ENCODE results near the gene DHX38.

- TF ChIP-seq YY1 (IDR thresholded peaks at IDR 0.05; ENCODE audit: low read depth) (no peak), FOXM1 (IDR thresholded peaks at IDR 0.05; ENCODE audit: borderline replicate concordance, low read depth) (no peak), TEAD4 (IDR thresholded peaks at IDR 0.05) (no peak), RAD21 (IDR thresholded peaks at IDR 0.05; ENCODE audit: low read depth) (no peak), TAF1 (IDR thresholded peaks at IDR 0.05; ENCODE audit: low read depth) (no peak), REST (IDR thresholded peaks at IDR 0.05; ENCODE audit: low read depth) (no peak), MAX (IDR thresholded peaks at IDR 0.05) (no peak)
These were observed 48.8 kb upstream of the DHX38 start for GRCh38 chr16:72044825-72045359.

Data from Ishikawa (cell line).